PC-9 (cell line): Measurements from ENCODE around the gene ANKDD1A. TPM values are rescaled to one million over a fixed set of nuclear protein-coding genes. Genes with fewer than 3 reads are reported as not detected.

Experiments
- BruUV-seq: library from RNA; stranded (reverse); fragments of 400-500 nt; replicated peaks from 2 replicates; lab custom pipeline; 2021; lab: Mats Ljungman, UMichigan
- CTCF ChIA-PET: fragments of 300-600 bp; sonication (Branson Sonifier 250); formaldehyde crosslinking; loops from one replicate; lab custom pipeline; 2022; ENCODE audit warnings: antibody characterized with exemption; lab: Charles Lee
- POLR2A ChIA-PET: fragments of 300-600 bp; sonication (Branson Sonifier 250); formaldehyde crosslinking; loops from one replicate; lab custom pipeline; 2022; ENCODE audit warnings: antibody characterized with exemption; ENCODE audit not compliant: unreplicated experiment; lab: Charles Lee
- DNase-seq, 2 experiments: peaks; one replicate each; pipeline versions ENCODE4 v3.0.0 to v3.0.0-alpha.2; 2015 to 2022; ENCODE audit warnings: mixed read lengths in 1 of 2
- H2AFZ ChIP-seq: fragments of 200-600 bp; sonication (generic); 2 replicates; pipeline ENCODE4 v1.8.1; 2017; ENCODE audit warnings: antibody characterized with exemption
- H3F3A ChIP-seq: fragments of 200-600 bp; sonication (generic); 2 replicates; pipeline ENCODE4 v1.8.1; 2017; ENCODE audit warnings: antibody characterized with exemption, mild to moderate bottlenecking, low read depth; ENCODE audit not compliant: insufficient read depth
- H3K27ac ChIP-seq: fragments of 200-600 bp; sonication (generic); 2 replicates; pipeline ENCODE4 v1.6.1; 2016; ENCODE audit warnings: mixed run types
- H3K27me3 ChIP-seq: fragments of 200-600 bp; sonication (generic); 2 replicates; pipeline ENCODE4 v1.6.1; 2016; ENCODE audit warnings: low read depth, mixed run types; ENCODE audit not compliant: insufficient read depth
- H3K36me3 ChIP-seq: fragments of 200-600 bp; sonication (generic); 2 replicates; pipeline ENCODE4 v1.6.1; 2016; ENCODE audit warnings: low read depth, mixed run types
- H3K4me1 ChIP-seq: fragments of 200-600 bp; sonication (generic); replicated peaks from 2 replicates; pipeline ENCODE4 v1.6.1; 2016; ENCODE audit warnings: mixed run types; ENCODE audit not compliant: insufficient read depth
- H3K4me2 ChIP-seq: fragments of 200-600 bp; sonication (generic); 2 replicates; pipeline ENCODE4 v1.6.1; 2017; ENCODE audit warnings: mixed run types
- H3K4me3 ChIP-seq: fragments of 200-600 bp; sonication (generic); 2 replicates; pipeline ENCODE4 v1.6.1; 2016; ENCODE audit warnings: mixed run types
- H3K79me2 ChIP-seq: fragments of 200-600 bp; sonication (generic); 2 replicates; pipeline ENCODE4 v1.6.1; 2017; ENCODE audit warnings: low read depth, mixed run types
- H3K9me2 ChIP-seq: fragments of 200-600 bp; sonication (generic); 2 replicates; pipeline ENCODE4 v1.8.1; 2017; ENCODE audit warnings: mild to moderate bottlenecking; ENCODE audit not compliant: insufficient read depth
- H3K9me3 ChIP-seq: fragments of 200-600 bp; sonication (generic); 2 replicates; pipeline ENCODE4 v1.8.1; 2016; ENCODE audit warnings: low read depth; ENCODE audit not compliant: insufficient read depth
- H4K20me1 ChIP-seq: fragments of 200-600 bp; sonication (generic); 2 replicates; pipeline ENCODE4 v1.8.1; 2017; ENCODE audit not compliant: insufficient read depth
- CTCF ChIP-seq: fragments of 200-600 bp; sonication (generic); conservative IDR thresholded peaks from 2 replicates; pipeline ENCODE4 v1.6.1; 2017; ENCODE audit warnings: mixed run types, antibody characterized with exemption, mild to moderate bottlenecking, moderate library complexity
- EZH2 ChIP-seq: fragments of 200-600 bp; sonication (generic); IDR thresholded peaks from 2 replicates; pipeline ENCODE4 v1.8.0; 2017; ENCODE audit warnings: antibody characterized with exemption, low read depth
- intact Hi-C: fragments of 100-400 bp; cut with micrococcal nuclease; formaldehyde crosslinking; loops from one replicate; pipeline ENCODE4 v1.10.0; 2022; ENCODE audit not compliant: unreplicated experiment
- total RNA-seq: library from RNA; stranded (reverse); gene quantifications from 2 replicates; pipeline ENCODE4 v1.2.3, GENCODE V29; 2021

Gene ANKDD1A
- total RNA-seq, 1 experiment from 2014 or later: 14.2 TPM

DNA sequence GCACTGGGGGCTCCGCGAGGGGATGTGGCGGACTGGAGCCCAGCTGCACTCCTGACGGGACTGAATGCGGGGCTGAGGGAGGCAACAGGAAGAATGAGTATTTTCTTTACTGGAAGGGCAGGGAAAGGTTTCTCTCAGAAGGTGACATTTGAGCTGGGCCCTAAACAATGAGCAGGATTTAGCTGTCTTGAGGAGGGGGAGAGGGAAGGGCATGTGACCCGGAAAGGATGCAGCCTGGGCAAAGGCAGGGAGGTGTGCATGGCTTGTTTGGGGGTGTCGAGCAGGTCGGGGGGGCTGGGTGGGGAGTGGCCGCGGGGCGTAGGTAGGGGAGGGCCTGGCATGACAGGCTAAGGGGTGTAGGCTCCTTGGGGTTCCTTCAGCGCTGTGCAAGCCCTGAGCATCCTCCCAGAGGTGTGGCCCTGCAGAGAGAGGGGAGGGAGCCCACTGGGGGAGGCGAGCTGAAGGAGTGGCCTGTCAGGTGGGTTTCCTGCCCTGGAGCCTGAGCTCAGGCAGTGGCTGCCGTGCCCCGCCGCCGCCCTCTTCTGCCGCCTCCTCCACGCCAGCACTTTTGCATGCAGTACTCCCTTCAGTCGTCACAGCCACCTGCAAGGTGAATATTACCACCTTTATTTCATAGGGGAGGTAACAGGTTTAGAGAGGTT is 17.2 kb upstream of the ANKDD1A start:
- H3K4me3 ChIP-seq: peak overlapping the region; percentile 52; the same call in 1 of the 2 replicates
- no peaks in the 10 kb centered on the region for H4K20me1 ChIP-seq
- POLR2A ChIA-PET: interaction anchor here (0.5 to 0.6 kb wide), 4 partner anchors 69 to 410 kb away, joined by 3 to 5 read pairs (median 4); partner anchors contain the start of genes PIF1 and RNU5B-1
- H3K79me2 ChIP-seq: no peaks in the 10 kb centered on the region
- DNase-seq: peak in 1 of 2 experiments; percentile 66
- intact Hi-C loops: loop anchor here (2.0 kb wide), 2 partner anchors 44 to 54 kb away; partner anchors contain the start of gene PLEKHO2
- H3K4me1 ChIP-seq: peaks cover 40% of the 10 kb centered on the region
- H3K27ac ChIP-seq: peak overlapping the region; percentile 71
- H3K27me3 ChIP-seq: no peaks in the 10 kb centered on the region
- BruUV-seq: TSS peak; percentile 58
- no peaks in the 10 kb centered on the region for H3K9me2 ChIP-seq
- CTCF ChIA-PET: interaction anchor here (0.5 to 0.6 kb wide), 2 partner anchors 61 to 292 kb away, joined by 5 to 9 read pairs; no protein-coding TSS in a partner anchor
- peak overlapping the region; percentile 77 for H2AFZ ChIP-seq
- H3F3A ChIP-seq: peaks cover 11% of the 10 kb centered on the region; the same call in 1 of the 2 replicates
- no peak for TF ChIP-seq EZH2
- no peak for TF ChIP-seq CTCF
- H3K4me2 ChIP-seq: peak overlapping the region; percentile 77
- no peaks in the 10 kb centered on the region for H3K36me3 ChIP-seq
- H3K9me3 ChIP-seq: no peaks in the 10 kb centered on the region

DNA sequence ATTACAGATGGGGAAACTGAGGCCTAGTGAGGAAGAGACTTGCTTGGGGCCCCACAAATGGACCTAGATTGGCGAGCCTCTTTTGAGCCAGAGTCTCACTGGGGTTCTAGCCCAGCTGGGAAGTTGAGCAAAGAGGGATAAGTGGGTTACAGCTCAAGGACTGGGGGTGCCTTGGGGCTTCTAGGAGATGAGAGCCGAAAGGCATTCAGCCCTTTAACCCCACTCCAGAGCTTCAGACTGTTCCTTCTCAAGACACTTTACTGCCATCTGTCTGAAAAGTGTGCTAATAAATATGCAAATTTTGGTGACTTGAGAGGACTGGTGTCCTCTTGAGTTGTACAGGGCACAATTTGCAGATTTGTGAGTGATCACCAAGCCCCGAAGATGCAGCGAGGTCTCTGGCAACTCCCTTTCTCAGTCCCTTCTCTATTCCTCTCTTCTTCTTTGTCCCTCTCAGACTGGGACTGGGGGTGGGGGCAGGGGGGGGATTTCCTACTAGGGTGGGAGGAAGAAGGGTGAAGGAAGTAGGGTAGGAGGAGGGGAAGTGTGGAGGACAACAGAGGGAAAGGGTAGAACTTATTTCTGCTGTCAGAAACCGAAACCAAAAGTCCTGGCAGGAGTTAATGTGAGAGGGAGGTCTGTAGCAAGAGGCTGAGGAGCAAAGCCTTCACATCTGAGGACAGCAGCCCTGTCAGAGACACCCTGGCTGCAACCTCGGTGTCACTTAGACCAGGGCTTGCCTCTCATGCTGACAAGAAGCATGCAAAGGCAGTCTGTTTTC is 16.2 kb upstream of the ANKDD1A start:
- H3K4me1 ChIP-seq: peaks cover 40% of the 10 kb centered on the region
- POLR2A ChIA-PET: interaction anchor here (0.6 to 0.7 kb wide), 4 partner anchors 39 to 508 kb away, joined by 4 to 13 read pairs (median 8); partner anchors contain the start of gene PIF1
- no peak for DNase-seq
- H3K4me3 ChIP-seq: no peak overlapping the region
- TF ChIP-seq CTCF (no peak), EZH2 (no peak)
- H3K36me3 ChIP-seq: no peaks in the 10 kb centered on the region
- intact Hi-C loops: loop anchor here (2.0 kb wide), 2 partner anchors 43 to 55 kb away; partner anchors contain the start of gene PLEKHO2
- no TSS peak for BruUV-seq
- peak overlapping the region; percentile 13; the same call in 1 of the 2 replicates for H3K4me2 ChIP-seq
- no peaks in the 10 kb centered on the region for H3K9me3 ChIP-seq
- H4K20me1 ChIP-seq: no peaks in the 10 kb centered on the region
- H3F3A ChIP-seq: peaks cover 11% of the 10 kb centered on the region; the same call in 1 of the 2 replicates
- CTCF ChIA-PET: no interaction called here
- no peaks in the 10 kb centered on the region for H3K27me3 ChIP-seq
- H2AFZ ChIP-seq: no peak overlapping the region
- H3K79me2 ChIP-seq: no peaks in the 10 kb centered on the region
- no peak overlapping the region for H3K27ac ChIP-seq
- H3K9me2 ChIP-seq: no peaks in the 10 kb centered on the region

- intact Hi-C loops: no loop called here
- H3F3A ChIP-seq: peaks cover 11% of the 10 kb centered on the region; the same call in 1 of the 2 replicates
- no peak overlapping the region for H2AFZ ChIP-seq
- no peak for DNase-seq
- H4K20me1 ChIP-seq: no peaks in the 10 kb centered on the region
- no peak overlapping the region for H3K4me3 ChIP-seq
- ChIA-PET POLR2A (interaction anchor here (0.7 kb wide), 1 partner anchor 40 kb away, joined by 10 read pairs; no protein-coding TSS in a partner anchor), CTCF (no interaction called here)
- no peaks in the 10 kb centered on the region for H3K9me2 ChIP-seq
- H3K79me2 ChIP-seq: no peaks in the 10 kb centered on the region
- H3K27ac ChIP-seq: peak overlapping the region; percentile 74
- H3K4me1 ChIP-seq: peaks cover 40% of the 10 kb centered on the region
- H3K27me3 ChIP-seq: no peaks in the 10 kb centered on the region
- no TSS peak for BruUV-seq
- H3K4me2 ChIP-seq: peak overlapping the region; percentile 59; the same call in 1 of the 2 replicates
- TF ChIP-seq EZH2 (no peak), CTCF (no peak)
- no peaks in the 10 kb centered on the region for H3K36me3 ChIP-seq
- no peaks in the 10 kb centered on the region for H3K9me3 ChIP-seq
Observed at GRCh38 chr15:64896371-64897069, 15.2 kb upstream of the ANKDD1A start.
